ENCODE data around the gene ACTR8.

DNA sequence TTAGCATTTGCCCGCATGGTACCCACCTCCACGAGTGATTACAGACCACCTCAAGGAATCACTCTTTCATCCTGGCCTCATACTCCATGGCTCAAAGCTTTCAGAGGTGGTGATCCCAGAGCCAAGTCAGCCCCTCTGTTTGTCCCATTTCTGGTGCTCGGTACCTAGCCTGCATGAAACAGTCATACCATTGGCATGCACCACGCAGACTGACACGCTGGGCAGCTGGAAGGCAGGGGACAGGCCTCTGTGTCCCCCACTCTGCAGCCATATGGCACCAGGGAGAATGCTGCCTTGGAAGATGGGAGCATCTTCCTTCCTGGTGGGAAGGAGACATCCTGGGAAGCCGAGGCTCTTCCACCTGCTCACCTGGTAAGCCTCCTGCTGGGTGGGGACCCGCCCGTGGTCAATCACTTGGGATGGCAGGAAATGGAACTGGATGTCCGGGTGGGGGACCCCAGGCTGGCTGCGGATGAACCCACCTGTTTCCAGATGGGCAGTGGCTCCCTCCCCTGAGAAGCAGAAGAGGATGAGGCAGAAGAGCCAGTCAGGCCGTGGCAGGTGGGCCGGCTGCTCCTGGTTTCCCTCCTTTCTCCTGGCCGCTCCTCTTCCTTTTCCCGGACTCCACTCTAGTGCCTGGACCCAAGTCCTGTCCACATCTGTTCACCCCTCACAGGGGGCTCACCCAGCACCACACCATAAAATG is 62.6 kb downstream of the ACTR8 start:
- TF ChIP-seq, protein P1, sequence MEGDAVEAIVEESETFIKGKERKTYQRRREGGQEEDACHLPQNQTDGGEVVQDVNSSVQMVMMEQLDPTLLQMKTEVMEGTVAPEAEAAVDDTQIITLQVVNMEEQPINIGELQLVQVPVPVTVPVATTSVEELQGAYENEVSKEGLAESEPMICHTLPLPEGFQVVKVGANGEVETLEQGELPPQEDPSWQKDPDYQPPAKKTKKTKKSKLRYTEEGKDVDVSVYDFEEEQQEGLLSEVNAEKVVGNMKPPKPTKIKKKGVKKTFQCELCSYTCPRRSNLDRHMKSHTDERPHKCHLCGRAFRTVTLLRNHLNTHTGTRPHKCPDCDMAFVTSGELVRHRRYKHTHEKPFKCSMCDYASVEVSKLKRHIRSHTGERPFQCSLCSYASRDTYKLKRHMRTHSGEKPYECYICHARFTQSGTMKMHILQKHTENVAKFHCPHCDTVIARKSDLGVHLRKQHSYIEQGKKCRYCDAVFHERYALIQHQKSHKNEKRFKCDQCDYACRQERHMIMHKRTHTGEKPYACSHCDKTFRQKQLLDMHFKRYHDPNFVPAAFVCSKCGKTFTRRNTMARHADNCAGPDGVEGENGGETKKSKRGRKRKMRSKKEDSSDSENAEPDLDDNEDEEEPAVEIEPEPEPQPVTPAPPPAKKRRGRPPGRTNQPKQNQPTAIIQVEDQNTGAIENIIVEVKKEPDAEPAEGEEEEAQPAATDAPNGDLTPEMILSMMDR (conservative IDR thresholded peaks at IDR 0.05; ENCODE audit: low read depth, low read length): no peak
- TF ChIP-seq MAZ (IDR thresholded peaks at IDR 0.05; ENCODE audit: borderline replicate concordance, low read depth, low read length): no peak
- no peak for TF ChIP-seq SMC3 (IDR thresholded peaks at IDR 0.05; ENCODE audit: low read depth, low read length)
- no peak for TF ChIP-seq MAFK (IDR thresholded peaks at IDR 0.05; ENCODE audit: low read depth, low read length)
- no peak for TF ChIP-seq MXI1 (IDR thresholded peaks at IDR 0.05; ENCODE audit: borderline replicate concordance, low read depth, low read length)
- TF ChIP-seq POLR2A (IDR thresholded peaks at IDR 0.05; ENCODE audit: low read depth, low read length): no peak
- TF ChIP-seq CEBPB (IDR thresholded peaks at IDR 0.05; ENCODE audit: low read depth, low read length): no peak
- no peak for TF ChIP-seq NFE2L2 (IDR thresholded peaks at IDR 0.05; ENCODE audit: low read depth, low read length)
- TF ChIP-seq RFX5 (IDR thresholded peaks at IDR 0.05; ENCODE audit: low read depth, low read length): no peak
- TF ChIP-seq FOS (IDR thresholded peaks at IDR 0.05; ENCODE audit: low read depth, low read length): no peak
- TF ChIP-seq ELK1 (IDR thresholded peaks at IDR 0.05; ENCODE audit: borderline replicate concordance, low read depth, low read length): no peak
- no peak for TF ChIP-seq RCOR1 (IDR thresholded peaks at IDR 0.05; ENCODE audit: insufficient replicate concordance, low read length)
- TF ChIP-seq, protein P2, sequence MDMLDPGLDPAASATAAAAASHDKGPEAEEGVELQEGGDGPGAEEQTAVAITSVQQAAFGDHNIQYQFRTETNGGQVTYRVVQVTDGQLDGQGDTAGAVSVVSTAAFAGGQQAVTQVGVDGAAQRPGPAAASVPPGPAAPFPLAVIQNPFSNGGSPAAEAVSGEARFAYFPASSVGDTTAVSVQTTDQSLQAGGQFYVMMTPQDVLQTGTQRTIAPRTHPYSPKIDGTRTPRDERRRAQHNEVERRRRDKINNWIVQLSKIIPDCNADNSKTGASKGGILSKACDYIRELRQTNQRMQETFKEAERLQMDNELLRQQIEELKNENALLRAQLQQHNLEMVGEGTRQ (IDR thresholded peaks at IDR 0.05; ENCODE audit: low read depth, low read length): no peak
- TF ChIP-seq CHD1 (IDR thresholded peaks at IDR 0.05; ENCODE audit: low read depth, low read length): no peak
